Ascending aorta (tissue), 2 donors: Measurements from ENCODE around the gene RPS8. TPM values are rescaled to one million over a fixed set of nuclear protein-coding genes. Genes with fewer than 3 reads are reported as not detected.
"Not testable (repeated sequence)": the region's sequence is repeated elsewhere in the genome, so short reads cannot be mapped to it uniquely, and the experiment has no call there.

Experiments
- DNase-seq, 2 donors: peaks; one replicate each; pipeline ENCODE4 v3.0.0-alpha.2; 2019; ENCODE audit warnings: low spot score in 2 of 2
- H3K27ac ChIP-seq, 2 donors: fragments of 200-600 bp; sonication (generic); one replicate each; pipeline ENCODE4 v1.5.1; 2016 to 2017; ENCODE audit warnings: mild to moderate bottlenecking in 1 of 2
- H3K27me3 ChIP-seq: fragments of 200-600 bp; sonication (generic); one replicate; pipeline ENCODE4 v1.5.1; 2017
- H3K36me3 ChIP-seq, 2 donors: fragments of 200-600 bp; sonication (generic); one replicate each; pipeline ENCODE4 v1.5.1; 2016
- H3K4me1 ChIP-seq, 2 donors: fragments of 200-600 bp; sonication (generic); one replicate each; pipeline ENCODE4 v1.5.1; 2016 to 2017; ENCODE audit warnings: mild to moderate bottlenecking in 1 of 2
- H3K4me3 ChIP-seq, 2 donors: fragments of 200-600 bp; sonication (generic); one replicate each; pipeline ENCODE4 v1.5.1; 2016 to 2017; ENCODE audit warnings: mild to moderate bottlenecking in 1 of 2
- H3K9me3 ChIP-seq, 2 donors: fragments of 200-600 bp; sonication (generic); one replicate each; pipeline ENCODE4 v1.5.1; 2016
- CTCF ChIP-seq, 3 experiments: fragments of 200-600 bp in 2 of 3; fragments of 450-650 bp in 1 of 3; sonication (generic) in 2 of 3; IDR thresholded peaks; one replicate each; pipeline ENCODE4 v1.5.1; 2016 to 2019; ENCODE audit warnings: antibody characterized with exemption in 3 of 3, mild to moderate bottlenecking in 1 of 3, moderate library complexity in 1 of 3
- intact Hi-C: fragments of 100-400 bp; cut with DNase I; formaldehyde crosslinking; loops from one replicate; pipeline ENCODE4 v1.15.1; 2023
- total RNA-seq: library from RNA; depleted of rRNA; stranded (reverse); fragments of >200 nt; gene quantifications from one replicate; pipeline ENCODE4 v1.1.0, GENCODE V29; 2016

The RPS8 gene
- total RNA-seq, 1 donor from 2014 or later: 1,693 TPM

- no peaks in the 10 kb centered on the region for H3K27me3 ChIP-seq
- TF ChIP-seq CTCF (IDR thresholded peaks at IDR 0.05): no peak
- no peaks in the 10 kb centered on the region for H3K9me3 ChIP-seq
- no peak overlapping the region for H3K27ac ChIP-seq
- no peak for DNase-seq
- intact Hi-C loops: no loop called here
- H3K4me3 ChIP-seq: no peak overlapping the region
- H3K4me1 ChIP-seq: no peaks in the 10 kb centered on the region
- peaks cover 0 to 23% of the 10 kb centered on the region in 2 donors for H3K36me3 ChIP-seq
These were observed 16.3 kb upstream of the RPS8 start for GRCh38 chr1:44759077-44759476.

GRCh38 chr1:44760876-44761275 lies 14.5 kb upstream of the RPS8 start:
- no peak overlapping the region for H3K4me3 ChIP-seq
- no peaks in the 10 kb centered on the region for H3K4me1 ChIP-seq
- no peak for TF ChIP-seq CTCF (IDR thresholded peaks at IDR 0.05)
- H3K36me3 ChIP-seq: peaks cover 0 to 23% of the 10 kb centered on the region in 2 donors
- no peaks in the 10 kb centered on the region for H3K9me3 ChIP-seq
- no peak overlapping the region for H3K27ac ChIP-seq
- no peaks in the 10 kb centered on the region for H3K27me3 ChIP-seq
- DNase-seq: no peak
- intact Hi-C loops: no loop called here

- DNase-seq, H3K27ac ChIP-seq, H3K4me1 ChIP-seq, H3K9me3 ChIP-seq, H3K4me3 ChIP-seq, H3K27me3 ChIP-seq, intact Hi-C loops: not testable (repeated sequence)
- H3K36me3 ChIP-seq: peaks cover 0 to 13% of the 10 kb centered on the region in 2 donors
These were observed 8.9 kb upstream of the RPS8 start for GRCh38 chr1:44766421-44766820.

GRCh38 chr1:44775930-44776729 lies 790 bp downstream of the RPS8 start:
- no peaks in the 10 kb centered on the region for H3K27me3 ChIP-seq
- no peak for DNase-seq
- no peak for TF ChIP-seq CTCF (IDR thresholded peaks at IDR 0.05)
- peak overlapping the region; percentile 89 to 93 for H3K27ac ChIP-seq
- H3K36me3 ChIP-seq: peaks cover 20 to 43% of the 10 kb centered on the region in 2 donors
- no peaks in the 10 kb centered on the region for H3K9me3 ChIP-seq
- intact Hi-C loops: loop anchor here (1.0 to 5.0 kb wide), 4 partner anchors 23 to 526 kb away; partner anchors contain the start of genes KIF2C and RNU5D-1
- peaks cover 8 to 9% of the 10 kb centered on the region in 2 donors for H3K4me1 ChIP-seq
- peak overlapping the region; percentile 60 to 78 for H3K4me3 ChIP-seq

- Histone ChIP-seq H3K36me3 (peaks cover 20 to 43% of the 10 kb centered on the region in 2 donors), H3K27ac (peak overlapping the region; percentile 89 to 93), H3K4me1 (peaks cover 8 to 9% of the 10 kb centered on the region in 2 donors), H3K9me3 (no peaks in the 10 kb centered on the region), H3K4me3 (peak overlapping the region; percentile 60 to 78), H3K27me3 (no peaks in the 10 kb centered on the region)
- no peak for TF ChIP-seq CTCF (IDR thresholded peaks at IDR 0.05)
- intact Hi-C loops: loop anchor here (5.0 kb wide), 1 partner anchor 526 kb away; no protein-coding TSS in a partner anchor
- no peak for DNase-seq
These were observed 1.4 kb downstream of the RPS8 start for GRCh38 chr1:44776730-44777068.

- Histone ChIP-seq H3K27ac (no peak overlapping the region), H3K9me3 (no peaks in the 10 kb centered on the region), H3K36me3 (peaks cover 20 to 43% of the 10 kb centered on the region in 2 donors), H3K4me1 (peaks cover 8 to 9% of the 10 kb centered on the region in 2 donors), H3K27me3 (no peaks in the 10 kb centered on the region), H3K4me3 (no peak overlapping the region)
- intact Hi-C loops: loop anchor here (5.0 kb wide), 1 partner anchor 525 kb away; no protein-coding TSS in a partner anchor
- no peak for TF ChIP-seq CTCF (IDR thresholded peaks at IDR 0.05)
- no peak for DNase-seq
These were observed 2.2 kb downstream of the RPS8 start for GRCh38 chr1:44777547-44777946.
